HepG2 (cell line): ENCODE results near the gene OPA3. TPM values are rescaled to one million over a fixed set of nuclear protein-coding genes. Genes with fewer than 3 reads are reported as not detected.

Experiments
- CEBPB ChIP-seq: IDR thresholded peaks from 2 replicates; pipeline ENCODE4 v1.6.1; 2011; ENCODE audit warnings: low read depth, low read length, improper control_type of control experiment, borderline replicate concordance
- ELF1 ChIP-seq: sonication (generic); formaldehyde crosslinking; IDR thresholded peaks from 2 replicates; pipeline ENCODE4 v1.4.0; 2020; ENCODE audit warnings: missing genetic modification reagents
- ELF4 ChIP-seq: sonication (generic); formaldehyde crosslinking; IDR thresholded peaks from 2 replicates; pipeline ENCODE4 v1.5.0; 2020; ENCODE audit warnings: missing genetic modification reagents, mild to moderate bottlenecking, moderate library complexity, borderline replicate concordance
- ETV5 ChIP-seq: IDR thresholded peaks from 2 replicates; pipeline ENCODE4 v1.6.1; 2018; ENCODE audit warnings: missing biosample characterization, missing genetic modification reagents, inconsistent platforms, borderline replicate concordance
- FOXK2 ChIP-seq: fragments of 450-650 bp; IDR thresholded peaks from 2 replicates; pipeline ENCODE4 v1.6.1; 2016
- HNF4G ChIP-seq, 2 experiments: sonication (generic) in 1 of 2; formaldehyde crosslinking in 1 of 2; IDR thresholded peaks; 2 replicates each; pipeline versions ENCODE4 v1.4.0 to v1.6.1; 2011 to 2020; ENCODE audit warnings: borderline replicate concordance in 2 of 2, low read depth in 2 of 2, mild to moderate bottlenecking in 2 of 2, low read length in 1 of 2, missing genetic modification reagents in 1 of 2, moderate library complexity in 1 of 2
- KDM3A ChIP-seq: IDR thresholded peaks from 2 replicates; pipeline ENCODE4 v1.6.1; 2018; ENCODE audit warnings: low read depth, missing compliant biosample characterization
- PAX8 ChIP-seq: sonication (generic); formaldehyde crosslinking; IDR thresholded peaks from 2 replicates; pipeline ENCODE4 v1.8.0; 2022; ENCODE audit warnings: mild to moderate bottlenecking, missing genetic modification reagents, borderline replicate concordance
- PAXIP1 ChIP-seq: sonication (generic); formaldehyde crosslinking; conservative IDR thresholded peaks from 2 replicates; pipeline ENCODE4 v1.4.0; 2020; ENCODE audit warnings: mild to moderate bottlenecking, missing genetic modification reagents, moderate library complexity
- PHF5A ChIP-seq: IDR thresholded peaks from one replicate; pipeline ENCODE4 v1.6.1; 2018; ENCODE audit warnings: low read depth, missing genetic modification reagents; ENCODE audit not compliant: unreplicated experiment
- SALL2 ChIP-seq: sonication (generic); formaldehyde crosslinking; IDR thresholded peaks from 2 replicates; pipeline ENCODE4 v1.8.1; 2023; ENCODE audit warnings: mild to moderate bottlenecking, missing genetic modification reagents, inconsistent platforms
- SKI ChIP-seq: fragments of 450-650 bp; IDR thresholded peaks from one replicate; pipeline ENCODE4 v1.6.1; 2018; ENCODE audit warnings: mild to moderate bottlenecking; ENCODE audit not compliant: partially characterized antibody
- SUZ12 ChIP-seq: fragments of 150-350 bp; IDR thresholded peaks from 2 replicates; pipeline ENCODE4 v1.6.1; 2014; ENCODE audit warnings: low read depth, low read length
- ZC3H4 ChIP-seq: sonication (generic); formaldehyde crosslinking; IDR thresholded peaks from 2 replicates; pipeline ENCODE4 v1.4.0; 2020; ENCODE audit warnings: missing genetic modification reagents, borderline replicate concordance
- ZNF224 ChIP-seq: sonication (generic); formaldehyde crosslinking; IDR thresholded peaks from 2 replicates; pipeline ENCODE4 v1.5.0; 2020; ENCODE audit warnings: mild to moderate bottlenecking, missing genetic modification reagents
- ZNF260 ChIP-seq: sonication (generic); formaldehyde crosslinking; IDR thresholded peaks from 2 replicates; pipeline ENCODE4 v1.4.0; 2020; ENCODE audit warnings: missing genetic modification reagents, low read depth, mild to moderate bottlenecking, borderline replicate concordance
- ZNF747 ChIP-seq: sonication (generic); formaldehyde crosslinking; IDR thresholded peaks from 2 replicates; pipeline ENCODE4 v1.8.1; 2023; ENCODE audit warnings: missing genetic modification reagents, mild to moderate bottlenecking, borderline replicate concordance
- polyA plus RNA-seq, 8 experiments: library from polyadenylated mRNA; depleted of rRNA in 3 of 8; stranded (reverse) in 7 of 8; unstranded in 1 of 8; fragments of >200 nt; fragmentation: Illumina TruSeq in 4 of 8; extraction: Trizol in 4 of 8; gene quantifications; 2 replicates each; pipeline versions ENCODE4 v1.2.1 to v1.2.3, GENCODE V29; 2011 to 2016; ENCODE audit warnings: low read depth in 4 of 8, missing spikeins in 1 of 8, mixed read lengths in 1 of 8; ENCODE audit not compliant: insufficient read depth in 1 of 8
- total RNA-seq, 5 experiments: library from RNA; depleted of rRNA; stranded (reverse); fragments of >200 nt; fragmentation: Illumina TruSeq; extraction: Trizol; gene quantifications; 2 replicates each; pipeline ENCODE4 v1.2.3, GENCODE V29; 2016; ENCODE audit warnings: low read depth in 1 of 5
- TF ChIP-seq, protein P1 (sequence below): sonication (generic); formaldehyde crosslinking; IDR thresholded peaks from 2 replicates; pipeline ENCODE4 v1.9.0; 2022; ENCODE audit warnings: low read depth, missing genetic modification reagents
- TF ChIP-seq, protein P2 (sequence below): sonication (generic); formaldehyde crosslinking; IDR thresholded peaks from 2 replicates; pipeline ENCODE4 v1.5.1; 2020; ENCODE audit warnings: mild to moderate bottlenecking, missing genetic modification reagents, moderate library complexity
- TF ChIP-seq, protein P3 (sequence below): sonication (generic); formaldehyde crosslinking; IDR thresholded peaks from 2 replicates; pipeline ENCODE4 v1.5.1; 2020; ENCODE audit warnings: mild to moderate bottlenecking, moderate library complexity, missing genetic modification reagents

The OPA3 gene
- total and polyA plus RNA-seq, 2 of the 13 experiments (the other 11 are each of a cell fraction or from before 2014, with no cell fraction given), result 8.3 to 17.7 TPM

GRCh38 chr19:45478454-45479238, 106.0 kb downstream of the OPA3 start (continued):
- TF ChIP-seq PAXIP1, result peak; percentile 35
- TF ChIP-seq SKI, result peak; percentile 66
- TF ChIP-seq PHF5A (CRISPR knock-in tag), result peak; percentile 34
- peak; percentile 24; the same call in 1 of the 2 replicates for TF ChIP-seq HNF4G (IDR thresholded peaks at IDR 0.05; ENCODE audit: borderline replicate concordance, low read depth, low read length)
- TF ChIP-seq HNF4G (CRISPR knock-in tag; IDR thresholded peaks at IDR 0.05; ENCODE audit: borderline replicate concordance, low read depth), result 0 out of 2 replicates have a peak, but pooled peaks have one; percentile 10
- TF ChIP-seq CEBPB, result no peak
- no peak for TF ChIP-seq ELF4
- TF ChIP-seq ZNF747 (CRISPR knock-in tag), result peak; percentile 71; the same call in 1 of the 2 replicates
- TF ChIP-seq, protein P1, sequence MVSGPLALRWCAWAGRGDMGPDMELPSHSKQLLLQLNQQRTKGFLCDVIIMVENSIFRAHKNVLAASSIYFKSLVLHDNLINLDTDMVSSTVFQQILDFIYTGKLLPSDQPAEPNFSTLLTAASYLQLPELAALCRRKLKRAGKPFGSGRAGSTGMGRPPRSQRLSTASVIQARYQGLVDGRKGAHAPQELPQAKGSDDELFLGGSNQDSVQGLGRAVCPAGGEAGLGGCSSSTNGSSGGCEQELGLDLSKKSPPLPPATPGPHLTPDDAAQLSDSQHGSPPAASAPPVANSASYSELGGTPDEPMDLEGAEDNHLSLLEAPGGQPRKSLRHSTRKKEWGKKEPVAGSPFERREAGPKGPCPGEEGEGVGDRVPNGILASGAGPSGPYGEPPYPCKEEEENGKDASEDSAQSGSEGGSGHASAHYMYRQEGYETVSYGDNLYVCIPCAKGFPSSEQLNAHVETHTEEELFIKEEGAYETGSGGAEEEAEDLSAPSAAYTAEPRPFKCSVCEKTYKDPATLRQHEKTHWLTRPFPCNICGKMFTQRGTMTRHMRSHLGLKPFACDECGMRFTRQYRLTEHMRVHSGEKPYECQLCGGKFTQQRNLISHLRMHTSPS (CRISPR knock-in tag), result no peak
- TF ChIP-seq SUZ12, result peak; percentile 36; the same call in 1 of the 2 replicates
- TF ChIP-seq SALL2 (CRISPR knock-in tag), result peak; percentile 93
- TF ChIP-seq ELF1 (CRISPR knock-in tag), result peak; percentile 39; the same call in 1 of the 2 replicates
- peak; percentile 64; the same call in 1 of the 2 replicates for TF ChIP-seq ETV5 (CRISPR knock-in tag)
- TF ChIP-seq ZNF260, result no peak
- peak; percentile 77; the same call in 1 of the 2 replicates for TF ChIP-seq ZNF224 (CRISPR knock-in tag)
- TF ChIP-seq PAX8, result no peak
- TF ChIP-seq, protein P2, sequence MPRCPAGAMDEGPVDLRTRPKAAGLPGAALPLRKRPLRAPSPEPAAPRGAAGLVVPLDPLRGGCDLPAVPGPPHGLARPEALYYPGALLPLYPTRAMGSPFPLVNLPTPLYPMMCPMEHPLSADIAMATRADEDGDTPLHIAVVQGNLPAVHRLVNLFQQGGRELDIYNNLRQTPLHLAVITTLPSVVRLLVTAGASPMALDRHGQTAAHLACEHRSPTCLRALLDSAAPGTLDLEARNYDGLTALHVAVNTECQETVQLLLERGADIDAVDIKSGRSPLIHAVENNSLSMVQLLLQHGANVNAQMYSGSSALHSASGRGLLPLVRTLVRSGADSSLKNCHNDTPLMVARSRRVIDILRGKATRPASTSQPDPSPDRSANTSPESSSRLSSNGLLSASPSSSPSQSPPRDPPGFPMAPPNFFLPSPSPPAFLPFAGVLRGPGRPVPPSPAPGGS (CRISPR knock-in tag), result 0 out of 2 replicates have a peak, but pooled peaks have one; percentile 32
- TF ChIP-seq, protein P3, sequence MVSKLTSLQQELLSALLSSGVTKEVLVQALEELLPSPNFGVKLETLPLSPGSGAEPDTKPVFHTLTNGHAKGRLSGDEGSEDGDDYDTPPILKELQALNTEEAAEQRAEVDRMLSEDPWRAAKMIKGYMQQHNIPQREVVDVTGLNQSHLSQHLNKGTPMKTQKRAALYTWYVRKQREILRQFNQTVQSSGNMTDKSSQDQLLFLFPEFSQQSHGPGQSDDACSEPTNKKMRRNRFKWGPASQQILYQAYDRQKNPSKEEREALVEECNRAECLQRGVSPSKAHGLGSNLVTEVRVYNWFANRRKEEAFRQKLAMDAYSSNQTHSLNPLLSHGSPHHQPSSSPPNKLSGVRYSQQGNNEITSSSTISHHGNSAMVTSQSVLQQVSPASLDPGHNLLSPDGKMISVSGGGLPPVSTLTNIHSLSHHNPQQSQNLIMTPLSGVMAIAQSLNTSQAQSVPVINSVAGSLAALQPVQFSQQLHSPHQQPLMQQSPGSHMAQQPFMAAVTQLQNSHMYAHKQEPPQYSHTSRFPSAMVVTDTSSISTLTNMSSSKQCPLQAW (CRISPR knock-in tag), result peak; percentile 74
- peak; percentile 5; the same call in 1 of the 2 replicates for TF ChIP-seq FOXK2
- TF ChIP-seq ZC3H4 (CRISPR knock-in tag), result no peak
- peak; percentile 74 for TF ChIP-seq KDM3A (CRISPR knock-in tag)
